ENCODE measurements around the gene CD200R1L. TPM values are rescaled to one million over a fixed set of nuclear protein-coding genes. Genes with fewer than 3 reads are reported as not detected.

Gene CD200R1L
- total RNA-seq, 2 experiments from 2014 or later = not detected

GRCh38 chr3:112775011-112775742 is 71.5 kb downstream of the CD200R1L start:
- Mint-ChIP-seq H3K27ac (no peak overlapping the region), H3K36me3 (ENCODE audit: low read depth) (no peaks in the 10 kb centered on the region), H3K9me3 (ENCODE audit: low read depth) (no peaks in the 10 kb centered on the region), H3K4me1 (peaks cover 27% of the 10 kb centered on the region), H3K4me3 (no peak overlapping the region), H3K27me3 (no peaks in the 10 kb centered on the region)
- DNase-seq = no peak
- ATAC-seq = no peak
- ChIA-PET POLR2A (no interaction called here), CTCF (interaction anchor here (0.9 to 1.0 kb wide), 2 partner anchors 36 to 132 kb away, joined by 3 read pairs; no protein-coding TSS in a partner anchor)
- intact Hi-C loops (cut with DNase I, micrococcal nuclease) = no loop called here

- Mint-ChIP-seq H3K4me1 (peaks cover 33% of the 10 kb centered on the region), H3K36me3 (ENCODE audit: low read depth) (no peaks in the 10 kb centered on the region), H3K27ac (no peak overlapping the region), H3K4me3 (no peak overlapping the region), H3K9me3 (ENCODE audit: low read depth) (no peaks in the 10 kb centered on the region), H3K27me3 (no peaks in the 10 kb centered on the region)
- ATAC-seq = peak; percentile 36
- intact Hi-C loops (cut with DNase I, micrococcal nuclease) = no loop called here
- ChIA-PET CTCF (interaction anchor here (0.9 kb wide), 2 partner anchors 35 to 205 kb away, joined by 3 read pairs; no protein-coding TSS in a partner anchor), POLR2A (interaction anchor here (1.0 kb wide), 1 partner anchor 40 kb away, joined by 3 read pairs; no protein-coding TSS in a partner anchor)
- DNase-seq = no peak
These were observed 72.3 kb downstream of the CD200R1L start for GRCh38 chr3:112774293-112774926.

- POLR2A ChIA-PET = interaction anchor here (0.7 to 1.0 kb wide), 2 partner anchors 12 to 39 kb away, joined by 3 read pairs; no protein-coding TSS in a partner anchor
- H3K27me3 Mint-ChIP-seq = no peaks in the 10 kb centered on the region
- H3K4me3 Mint-ChIP-seq = no peak overlapping the region
- intact Hi-C loops (cut with DNase I, micrococcal nuclease) = no loop called here
- ATAC-seq (peak; percentile 17), DNase-seq (peak; percentile 22)
- H3K4me1 Mint-ChIP-seq = peaks cover 33% of the 10 kb centered on the region
- H3K27ac Mint-ChIP-seq = no peak overlapping the region
- H3K36me3 Mint-ChIP-seq (ENCODE audit: low read depth) = no peaks in the 10 kb centered on the region
- no peaks in the 10 kb centered on the region for H3K9me3 Mint-ChIP-seq (ENCODE audit: low read depth)
- CTCF ChIA-PET = interaction anchor here (0.9 kb wide), 1 partner anchor 205 kb away, joined by 3 read pairs; no protein-coding TSS in a partner anchor
These were observed 72.8 kb downstream of the CD200R1L start for GRCh38 chr3:112773864-112774263.

- Mint-ChIP-seq H3K4me3 (no peak overlapping the region), H3K27me3 (no peaks in the 10 kb centered on the region), H3K9me3 (ENCODE audit: low read depth) (no peaks in the 10 kb centered on the region), H3K36me3 (ENCODE audit: low read depth) (no peaks in the 10 kb centered on the region), H3K27ac (no peak overlapping the region), H3K4me1 (peaks cover 30% of the 10 kb centered on the region)
- DNase-seq (no peak), ATAC-seq (no peak)
- intact Hi-C loops (cut with DNase I, micrococcal nuclease) = no loop called here
- ChIA-PET CTCF (no interaction called here), POLR2A (no interaction called here)
These were observed 75.7 kb downstream of the CD200R1L start for GRCh38 chr3:112770951-112771350.

GRCh38 chr3:112770032-112770626 is 76.5 kb downstream of the CD200R1L start:
- Mint-ChIP-seq H3K9me3 (ENCODE audit: low read depth) (no peaks in the 10 kb centered on the region), H3K4me1 (peaks cover 26% of the 10 kb centered on the region), H3K36me3 (ENCODE audit: low read depth) (no peaks in the 10 kb centered on the region), H3K27ac (peak overlapping the region; percentile 74), H3K4me3 (no peak overlapping the region), H3K27me3 (no peaks in the 10 kb centered on the region)
- POLR2A ChIA-PET = no interaction called here
- intact Hi-C loops (cut with DNase I, micrococcal nuclease) = no loop called here
- ATAC-seq (peak; percentile 61), DNase-seq (peak; percentile 75)
- CTCF ChIA-PET = interaction anchor here (0.6 to 1.2 kb wide), 4 partner anchors 36 to 218 kb away, joined by 3 read pairs; no protein-coding TSS in a partner anchor

- Mint-ChIP-seq H3K27me3 (no peaks in the 10 kb centered on the region), H3K36me3 (ENCODE audit: low read depth) (no peaks in the 10 kb centered on the region), H3K9me3 (ENCODE audit: low read depth) (no peaks in the 10 kb centered on the region), H3K27ac (peak overlapping the region; percentile 74), H3K4me1 (peaks cover 22% of the 10 kb centered on the region), H3K4me3 (no peak overlapping the region)
- CTCF ChIA-PET = interaction anchor here (0.6 to 1.2 kb wide), 4 partner anchors 35 to 219 kb away, joined by 3 read pairs; no protein-coding TSS in a partner anchor
- DNase-seq (no peak), ATAC-seq (peak; percentile 65)
- intact Hi-C loops (cut with DNase I, micrococcal nuclease) = loop anchor here in 1 of 2 experiments (1.0 kb wide), 1 partner anchor 93 kb away; no protein-coding TSS in a partner anchor
- POLR2A ChIA-PET = no interaction called here
These were observed 77.2 kb downstream of the CD200R1L start for GRCh38 chr3:112769286-112769978.

- H3K27ac Mint-ChIP-seq = no peak overlapping the region
- ATAC-seq (no peak), DNase-seq (no peak)
- H3K27me3 Mint-ChIP-seq = no peaks in the 10 kb centered on the region
- ChIA-PET CTCF (interaction anchor here (1.2 kb wide), 1 partner anchor 9 kb away, joined by 3 read pairs; no protein-coding TSS in a partner anchor), POLR2A (no interaction called here)
- H3K4me3 Mint-ChIP-seq = no peak overlapping the region
- intact Hi-C loops (cut with DNase I, micrococcal nuclease) = no loop called here
- H3K4me1 Mint-ChIP-seq = peaks cover 15% of the 10 kb centered on the region
- no peaks in the 10 kb centered on the region for H3K9me3 Mint-ChIP-seq (ENCODE audit: low read depth)
- no peaks in the 10 kb centered on the region for H3K36me3 Mint-ChIP-seq (ENCODE audit: low read depth)
These were observed 78.9 kb downstream of the CD200R1L start for GRCh38 chr3:112767777-112768176.

GRCh38 chr3:112767177-112767576 is 79.5 kb downstream of the CD200R1L start:
- Mint-ChIP-seq H3K36me3 (ENCODE audit: low read depth) (no peaks in the 10 kb centered on the region), H3K9me3 (ENCODE audit: low read depth) (no peaks in the 10 kb centered on the region), H3K27ac (no peak overlapping the region), H3K4me3 (no peak overlapping the region), H3K27me3 (no peaks in the 10 kb centered on the region), H3K4me1 (peaks cover 15% of the 10 kb centered on the region)
- intact Hi-C loops (cut with DNase I, micrococcal nuclease) = no loop called here
- no peak for ATAC-seq
- POLR2A ChIA-PET = no interaction called here
- DNase-seq = no peak
- CTCF ChIA-PET = interaction anchor here (1.2 kb wide), 1 partner anchor 8 kb away, joined by 3 read pairs; no protein-coding TSS in a partner anchor

Other genes starting within 250 kb of the CD200R1L start
- gene CCDC80, start 205.7 kb downstream of the CD200R1L start, total RNA-seq = not detected
- gene CD200R1, start 128.2 kb upstream of the CD200R1L start, total RNA-seq = 1 to 10 TPM; 1.4 to 1.5 TPM
- gene GTPBP8, start 144.1 kb upstream of the CD200R1L start, total RNA-seq = 10 to 100 TPM; 34.3 to 43.0 TPM

All from activated CD4-positive, alpha-beta T cell treated with anti-CD3 and anti-CD28 coated beads for 36 hours (primary cell).